Stimulated activated CD4-positive, alpha-beta T cell treated with anti-CD3 and anti-CD28 coated beads, Interleukin-15, amount 100 ng/mL, for 48 hours (primary cell): ENCODE data around the gene H2AZ2.
"Not testable (repeated sequence)": the region's sequence is repeated elsewhere in the genome, so short reads cannot be mapped to it uniquely, and the experiment has no call there.

Experiments
- DNase-seq, 2 donors: peaks; one replicate each; pipeline ENCODE4 v3.0.0-alpha.2; 2020; ENCODE audit warnings: low read depth in 2 of 2

H2AZ2 gene

DNA sequence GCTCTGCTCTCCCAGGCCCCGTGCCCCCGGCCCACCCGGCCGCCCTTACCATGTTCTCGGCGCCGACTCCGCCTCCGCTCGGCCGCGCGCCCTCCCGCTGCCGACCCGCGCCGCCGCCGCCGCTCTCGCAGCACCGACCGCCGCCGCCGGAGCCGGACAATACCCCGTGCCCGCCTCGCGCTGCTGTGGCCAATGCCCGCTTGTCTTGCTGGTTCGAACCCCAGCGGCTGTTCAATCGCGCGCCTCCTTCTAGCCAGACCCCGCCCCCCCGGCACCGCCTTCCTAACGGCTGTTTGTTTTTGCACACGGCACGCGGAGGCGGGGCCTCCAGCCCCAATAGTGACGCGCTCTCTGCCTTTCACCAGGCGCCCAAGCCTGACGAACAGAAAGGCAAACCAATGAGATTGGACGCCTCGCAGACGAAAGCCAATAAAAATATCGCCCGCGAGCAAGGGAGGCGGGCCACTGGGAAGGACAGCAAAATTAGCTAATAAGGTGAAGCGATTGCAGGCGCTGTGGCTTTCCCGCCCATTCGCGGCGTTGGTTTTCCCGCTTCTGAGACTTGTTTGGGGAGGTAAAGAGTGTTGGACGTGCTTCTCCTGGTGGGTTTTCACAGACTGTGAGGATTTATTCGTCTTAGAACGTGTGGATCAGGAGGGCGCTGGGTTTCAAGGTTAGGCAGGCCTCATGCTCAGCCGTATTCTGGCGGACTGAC, at the start of gene H2AZ2:
Gene H2AZ2 (minus strand): TSS at position 168 of the 715 bp plus-strand sequence. CDS start 116 bp downstream, at position 52.
- DNase-seq: peak; percentile 100

DNA sequence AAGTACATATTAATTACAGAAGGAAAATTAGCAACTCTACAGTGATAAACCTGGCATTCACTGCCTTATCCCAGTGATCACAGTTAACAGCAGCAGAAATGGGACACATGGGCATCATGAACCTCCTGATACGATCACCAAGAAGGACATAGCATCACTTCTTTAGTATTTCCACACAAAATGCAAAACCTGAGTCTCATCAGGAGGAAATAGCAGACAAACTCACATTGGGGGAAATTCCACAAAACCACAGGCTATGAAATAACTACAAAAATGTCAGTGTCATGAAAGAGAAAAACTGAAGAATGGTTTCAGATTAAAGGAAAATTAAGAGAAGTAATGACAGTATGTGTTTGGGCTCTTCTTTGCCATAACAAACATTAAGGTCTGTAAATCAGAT, 49.4 kb upstream of the H2AZ2 start:
- DNase-seq: no peak

- DNase-seq: no peak
Observed at GRCh38 chr7:44894888-44895580, 47.1 kb upstream of the H2AZ2 start.

DNA sequence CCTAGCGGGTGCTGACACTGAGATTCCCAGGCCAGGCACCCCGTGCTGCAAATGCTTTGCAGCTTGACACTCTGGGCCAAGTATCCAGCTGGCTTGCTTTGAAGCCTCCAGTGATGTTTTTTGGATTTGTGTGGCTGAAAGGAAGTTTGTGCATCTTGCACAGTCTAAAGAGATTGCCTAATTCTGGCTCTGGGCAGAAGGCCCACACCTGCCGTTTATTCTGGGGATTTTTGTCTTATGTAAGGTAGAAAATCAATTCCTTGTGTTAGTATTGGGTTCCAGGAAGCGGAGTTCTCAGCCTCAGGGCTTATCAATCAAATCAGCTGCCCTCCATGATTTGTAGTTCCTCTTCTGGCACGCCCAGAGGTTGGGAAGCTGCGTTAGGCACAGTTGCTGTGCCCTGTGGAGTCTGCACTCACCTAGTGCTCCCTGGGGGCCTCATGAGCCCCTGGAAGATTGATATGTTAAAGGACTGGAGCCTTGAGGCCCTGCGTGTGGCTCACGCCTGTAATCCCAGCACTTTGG, 45.9 kb upstream of the H2AZ2 start:
- DNase-seq: no peak

DNA sequence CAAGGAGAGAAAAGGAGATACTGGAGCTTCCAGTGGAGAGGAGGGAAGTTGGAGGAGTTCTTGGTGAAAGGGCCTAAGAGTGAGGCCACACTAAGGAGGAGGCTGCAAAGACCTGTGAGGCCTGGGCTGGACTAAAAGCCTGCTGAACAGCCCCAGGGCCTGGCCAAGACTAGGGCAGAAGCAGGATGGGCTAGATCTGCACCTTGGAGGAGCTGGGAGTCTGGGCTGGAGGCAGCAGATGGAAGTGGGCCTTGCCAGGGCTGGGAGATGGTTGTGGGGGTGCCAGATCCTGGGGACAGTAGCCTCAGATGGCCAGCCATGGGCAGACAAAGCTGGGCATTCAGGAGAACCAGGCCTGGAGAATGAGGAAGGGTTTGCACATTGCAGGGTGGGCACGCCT, 43.9 kb upstream of the H2AZ2 start:
- DNase-seq: no peak

GRCh38 chr7:44891372-44891771, 43.5 kb upstream of the H2AZ2 start:
- peak in 1 of 2 donors; percentile 13 for DNase-seq

- DNase-seq: no peak
Observed at GRCh38 chr7:44889086-44889781, 41.3 kb upstream of the H2AZ2 start.

DNA sequence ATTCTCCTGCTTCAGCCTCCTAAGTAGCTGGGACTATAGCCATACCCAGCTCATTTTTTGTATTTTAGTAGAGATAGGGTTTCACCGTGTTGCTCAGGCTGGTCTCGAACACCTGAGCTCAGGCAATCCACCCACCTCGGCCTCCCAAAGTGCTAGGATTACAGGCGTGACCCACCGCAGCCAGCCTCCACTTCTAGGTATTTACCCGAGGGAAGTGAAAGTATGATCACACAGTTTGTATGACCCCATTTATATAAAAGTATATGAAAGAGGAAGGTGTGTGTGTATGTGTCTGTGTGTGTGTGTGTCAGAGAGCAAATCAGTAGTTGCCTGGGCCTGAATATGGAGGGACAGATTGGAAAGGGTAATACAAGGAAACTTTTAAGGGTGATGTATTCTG, 39.4 kb upstream of the H2AZ2 start:
- DNase-seq: no peak

DNA sequence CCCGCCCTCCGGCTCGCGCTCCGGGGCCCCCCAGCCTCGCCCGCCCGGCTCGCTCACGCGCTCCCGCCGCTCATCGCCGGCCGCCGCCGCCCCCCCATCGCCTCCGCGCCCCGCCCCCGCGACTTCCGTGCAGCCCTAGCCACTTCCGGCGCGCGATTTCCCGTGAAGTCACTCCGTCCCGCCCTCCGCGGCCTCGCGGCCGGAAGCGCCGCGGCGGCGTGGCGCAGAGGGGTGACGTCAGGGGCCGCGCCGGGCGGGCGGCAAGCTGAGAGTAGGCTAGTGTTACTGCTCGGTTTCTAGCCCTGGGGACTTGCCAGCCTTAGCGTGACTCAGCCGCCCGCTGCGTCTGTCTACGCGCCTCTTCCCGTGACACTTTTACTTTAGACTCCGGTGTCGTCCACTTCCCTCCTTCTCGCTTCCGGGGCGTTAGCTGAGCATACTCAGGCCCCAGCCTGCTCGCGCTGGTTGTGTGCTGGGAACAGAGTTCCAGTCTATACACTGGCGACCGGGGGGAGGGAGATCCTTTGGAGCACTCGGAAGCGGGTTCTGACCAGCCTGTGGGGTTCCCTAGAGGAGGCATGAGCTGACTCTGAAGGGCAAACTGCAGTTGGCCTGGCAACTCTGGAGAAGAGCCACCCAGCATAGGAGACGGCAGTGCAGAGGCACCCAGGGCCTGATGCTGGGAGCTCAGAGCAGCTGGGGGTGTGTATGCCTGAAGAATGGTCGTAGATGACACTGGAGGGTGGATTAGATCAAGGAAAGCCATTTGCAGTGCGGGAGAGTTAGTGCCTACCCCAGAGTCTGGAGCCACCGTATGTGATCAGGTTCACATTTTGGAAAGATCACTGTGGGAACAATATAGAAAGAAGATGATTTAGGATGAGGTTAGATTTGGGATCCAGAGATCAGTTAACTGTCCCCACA, 37.8 kb upstream of the H2AZ2 start, which contains the start of gene PURB:
Gene PURB (minus strand): TSS at position 137 of the 924 bp plus-strand sequence. CDS start 182 bp downstream, outside the sequence.
- DNase-seq: peak; percentile 92 to 94

DNA sequence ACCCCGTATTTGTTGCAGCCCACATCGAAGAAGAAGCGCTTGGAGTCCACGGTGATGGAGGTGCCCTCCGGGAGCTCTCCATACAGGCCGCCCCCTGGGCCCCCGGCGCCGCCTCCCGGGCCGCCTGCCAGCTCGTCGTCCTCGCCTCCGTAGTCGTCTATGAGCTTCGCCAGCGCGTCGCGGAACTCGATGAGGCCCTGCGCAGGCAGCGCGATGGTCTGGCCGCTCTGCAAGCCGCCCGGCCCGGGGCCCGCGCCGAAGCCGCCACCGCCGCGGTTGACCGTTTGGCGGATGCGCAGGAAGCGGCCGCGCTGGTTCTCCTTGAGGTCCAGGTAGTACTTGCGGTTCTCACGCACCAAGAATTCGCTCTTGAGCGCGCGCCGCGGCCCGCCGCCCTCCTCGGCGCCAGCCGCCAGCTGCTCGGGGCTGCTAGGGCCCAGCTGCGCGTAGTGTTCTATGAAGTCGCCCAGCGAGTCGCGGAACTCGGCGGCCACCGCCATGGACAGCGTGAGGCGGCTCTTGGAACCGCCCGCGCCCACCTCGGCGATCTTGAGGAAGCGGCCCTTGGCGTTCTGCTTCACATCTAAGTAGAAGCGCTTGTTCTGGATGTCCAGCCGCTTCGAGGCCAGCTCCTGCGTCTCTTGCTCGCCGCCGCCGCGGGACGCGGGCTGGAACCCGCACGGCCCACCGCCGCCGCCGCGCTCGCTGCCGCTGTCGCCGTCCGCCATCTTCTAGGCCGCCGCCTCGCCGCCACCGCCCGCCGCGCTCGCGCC, 36.9 kb upstream of the H2AZ2 start:
- DNase-seq: peak; percentile 24 to 27

DNA sequence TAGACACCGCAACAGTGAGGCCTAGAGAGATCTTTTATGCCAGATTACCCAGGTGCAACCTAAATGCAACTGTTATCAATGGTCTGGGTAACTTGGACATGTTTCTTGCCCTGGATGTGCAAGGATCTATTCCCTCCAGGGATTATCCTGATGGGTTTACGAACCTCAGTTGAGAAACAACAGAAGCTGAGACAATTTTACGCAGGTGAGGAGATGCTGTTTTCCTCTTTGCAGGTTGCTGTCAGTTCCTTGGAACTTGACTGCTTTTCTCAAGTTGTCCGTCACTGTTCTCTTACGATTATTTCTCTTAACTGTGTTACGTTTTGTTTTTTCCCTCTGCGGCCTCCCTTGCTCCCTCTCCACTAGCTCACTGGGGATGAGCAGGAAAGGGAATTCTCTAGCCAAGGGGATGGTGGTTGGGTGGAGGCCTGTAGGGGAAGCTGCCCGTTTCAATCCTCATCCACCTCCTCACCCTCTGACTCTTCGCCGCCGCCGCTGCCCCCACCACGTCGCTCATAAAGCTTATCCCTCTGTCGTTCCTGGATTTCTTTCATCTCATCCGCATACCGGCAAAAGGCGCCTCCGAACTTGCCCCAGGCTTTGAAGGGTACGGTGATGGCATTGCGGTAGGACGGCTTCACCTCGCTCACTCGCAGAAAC, 36.2 kb upstream of the H2AZ2 start:
- no peak for DNase-seq

DNA sequence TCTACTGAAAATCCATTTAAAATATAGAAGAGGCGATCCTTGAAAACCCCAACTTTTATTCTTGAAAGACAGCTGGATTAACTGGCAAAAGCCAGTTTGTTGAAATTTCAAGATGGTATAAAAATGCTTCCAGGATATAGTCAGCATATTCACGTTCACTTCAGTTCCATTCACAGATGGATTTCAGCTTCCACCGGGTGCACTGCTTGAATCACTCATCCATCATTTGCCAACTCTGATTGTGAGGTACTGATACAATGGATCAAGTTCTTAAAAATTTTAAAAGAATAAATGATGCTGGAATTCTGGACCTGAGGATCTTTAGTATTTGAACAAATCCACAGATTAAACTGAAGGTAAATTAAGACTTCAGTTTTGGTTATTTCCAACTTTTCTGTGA, 35.0 kb upstream of the H2AZ2 start:
- DNase-seq: no peak

DNA sequence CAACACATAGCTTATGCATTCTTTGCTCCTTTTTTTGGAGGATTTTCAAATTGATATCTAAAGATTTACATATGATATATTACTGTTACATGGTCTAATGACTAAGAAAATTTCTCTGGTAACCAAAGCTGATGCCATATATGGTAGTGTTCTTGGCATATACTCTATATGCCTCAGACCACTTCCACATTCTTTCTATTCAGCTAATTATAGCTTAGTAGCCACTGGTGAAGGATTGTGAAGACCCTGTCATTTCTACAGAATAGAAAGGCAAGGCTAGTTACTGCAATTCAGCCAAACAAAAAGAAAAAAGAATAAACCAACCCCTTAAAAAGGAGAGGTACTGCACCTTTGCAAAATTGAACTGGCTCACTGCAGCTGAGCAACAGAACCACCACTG, 33.7 kb upstream of the H2AZ2 start:
- DNase-seq: no peak

GRCh38 chr7:44881066-44881600, 33.2 kb upstream of the H2AZ2 start:
- no peak for DNase-seq

DNA sequence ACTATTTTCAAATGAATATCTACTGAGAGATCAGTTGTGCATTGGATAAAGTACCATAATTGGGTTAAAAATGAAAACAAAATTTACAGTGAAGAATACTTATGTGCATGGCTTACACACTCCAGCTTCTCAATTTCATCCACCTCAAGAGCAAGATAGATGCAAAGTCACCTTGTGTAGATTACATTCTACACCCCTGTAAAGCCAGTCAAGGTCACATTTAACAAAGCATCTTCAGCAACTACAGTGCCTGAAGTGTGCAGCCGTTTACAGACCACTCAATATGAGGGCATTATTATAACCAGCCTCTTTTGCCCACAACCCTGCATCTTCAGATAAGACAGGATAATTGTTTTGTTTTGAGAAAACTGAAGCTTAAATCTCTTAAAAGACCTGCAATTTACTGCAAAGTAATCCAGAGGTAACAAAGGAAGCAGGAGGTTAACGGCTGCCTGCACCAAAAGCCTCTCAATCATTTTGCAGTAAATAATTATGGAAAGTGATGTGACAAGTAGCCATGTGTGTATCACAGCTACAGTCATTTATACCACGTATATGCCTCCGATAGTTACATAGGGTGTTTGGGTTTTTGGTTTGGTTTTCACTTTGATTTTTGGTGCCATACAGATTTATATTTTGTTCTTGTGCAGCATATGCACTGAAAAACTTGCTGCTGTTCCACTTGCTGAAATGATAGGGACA, 32.6 kb upstream of the H2AZ2 start:
- DNase-seq: no peak

- no peak for DNase-seq
Observed at GRCh38 chr7:44876393-44876792, 28.5 kb upstream of the H2AZ2 start.

GRCh38 chr7:44875241-44875640, 27.4 kb upstream of the H2AZ2 start:
- no peak for DNase-seq

DNA sequence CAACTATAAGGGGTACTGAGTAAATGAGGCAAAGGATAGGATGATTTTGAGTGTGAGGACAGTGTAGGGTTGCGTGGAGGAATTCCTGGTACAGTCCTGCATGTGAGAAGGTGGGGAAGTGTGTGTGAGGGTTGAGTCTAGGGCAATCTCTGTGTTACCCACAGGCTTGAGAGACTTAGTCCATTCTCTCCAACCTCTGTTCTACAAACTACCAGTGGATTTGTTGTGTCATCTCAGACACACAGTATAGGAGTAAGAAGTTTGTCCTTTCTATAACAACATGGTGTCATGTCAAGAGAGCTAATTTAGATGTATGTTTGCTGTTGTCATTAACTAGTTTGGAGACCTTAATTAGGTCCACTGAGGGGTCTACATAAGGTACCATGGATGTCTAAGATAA, 24.9 kb upstream of the H2AZ2 start:
- no peak for DNase-seq

DNA sequence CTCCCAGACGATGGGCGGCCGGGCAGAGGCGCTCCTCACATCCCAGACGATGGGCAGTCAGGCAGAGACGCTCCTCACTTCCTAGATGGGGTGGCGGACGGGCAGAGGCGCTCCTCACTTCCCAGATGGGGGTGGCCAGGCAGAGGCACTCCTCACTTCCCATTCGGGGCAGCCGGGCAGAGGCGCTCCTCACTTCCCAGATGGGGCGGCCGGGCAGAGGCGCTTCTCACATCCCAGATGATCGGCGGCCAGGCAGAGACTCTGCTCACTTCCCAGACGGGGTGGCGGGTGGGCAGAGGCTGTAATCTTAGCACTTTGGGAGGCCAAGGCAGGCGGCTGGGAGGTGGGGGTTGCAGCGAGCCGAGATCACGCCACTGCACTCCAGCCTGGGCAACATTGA, 24.0 kb upstream of the H2AZ2 start:
- not testable (repeated sequence) for DNase-seq
